Ishikawa (cell line): ENCODE results near the gene CDC42BPB.

Experiments used
- CEBPB ChIP-seq: IDR thresholded peaks from 2 replicates; pipeline ENCODE4 v1.6.1; 2012
- CREB1 ChIP-seq: IDR thresholded peaks from 2 replicates; pipeline ENCODE4 v1.6.1; 2012; ENCODE audit warnings: low read depth
- EGR1 ChIP-seq: IDR thresholded peaks from 2 replicates; pipeline ENCODE4 v1.6.1; 2012
- EP300 ChIP-seq: IDR thresholded peaks from 2 replicates; pipeline ENCODE4 v1.6.1; 2012; ENCODE audit warnings: borderline replicate concordance
- FOXM1 ChIP-seq: IDR thresholded peaks from 2 replicates; pipeline ENCODE4 v1.6.1; 2012; ENCODE audit warnings: low read depth, borderline replicate concordance
- MAX ChIP-seq: IDR thresholded peaks from 2 replicates; pipeline ENCODE4 v1.6.1; 2012
- NFIC ChIP-seq: IDR thresholded peaks from 2 replicates; pipeline ENCODE4 v1.6.1; 2012
- RAD21 ChIP-seq: IDR thresholded peaks from 2 replicates; pipeline ENCODE4 v1.6.1; 2012; ENCODE audit warnings: low read depth
- REST ChIP-seq: IDR thresholded peaks from 2 replicates; pipeline ENCODE4 v1.6.1; 2012; ENCODE audit warnings: low read depth, mild to moderate bottlenecking
- TAF1 ChIP-seq: IDR thresholded peaks from 2 replicates; pipeline ENCODE4 v1.6.1; 2012; ENCODE audit warnings: low read depth, mild to moderate bottlenecking
- TCF12 ChIP-seq: IDR thresholded peaks from 2 replicates; pipeline ENCODE4 v1.6.1; 2012; ENCODE audit warnings: low read depth
- TEAD4 ChIP-seq: IDR thresholded peaks from 2 replicates; pipeline ENCODE4 v1.6.1; 2012
- USF1 ChIP-seq: IDR thresholded peaks from 2 replicates; pipeline ENCODE4 v1.6.1; 2012
- YY1 ChIP-seq: IDR thresholded peaks from 2 replicates; pipeline ENCODE4 v1.6.1; 2012; ENCODE audit warnings: low read depth
- ZBTB7A ChIP-seq: IDR thresholded peaks from 2 replicates; pipeline ENCODE4 v1.6.1; 2012; ENCODE audit warnings: low read depth

The CDC42BPB gene

GRCh38 chr14:103094406-103095209 is 37.3 kb upstream of the CDC42BPB start, which contains the start of gene EXOC3L4:
Gene EXOC3L4 (plus strand): TSS chr14:103094725. CDS start chr14:103100220, 5,495 bp downstream.
- TF ChIP-seq USF1 = no peak
- TF ChIP-seq NFIC = no peak
- TF ChIP-seq CREB1 = no peak
- TF ChIP-seq TEAD4 = no peak
- TF ChIP-seq YY1 = no peak
- no peak for TF ChIP-seq TCF12
- TF ChIP-seq REST = no peak
- no peak for TF ChIP-seq EP300

- no peak for TF ChIP-seq TCF12
- no peak for TF ChIP-seq REST
- TF ChIP-seq YY1 = no peak
- TF ChIP-seq EP300 = no peak
- no peak for TF ChIP-seq MAX
- no peak for TF ChIP-seq RAD21
- TF ChIP-seq TAF1 = no peak
- TF ChIP-seq CEBPB = no peak
- no peak for TF ChIP-seq NFIC
- no peak for TF ChIP-seq ZBTB7A
- no peak for TF ChIP-seq FOXM1
- no peak for TF ChIP-seq EGR1
Measured at GRCh38 chr14:103093856-103094405, 36.6 kb upstream of the CDC42BPB start.

GRCh38 chr14:103091883-103092222 is 34.5 kb upstream of the CDC42BPB start:
- TF ChIP-seq TCF12 = no peak
- TF ChIP-seq NFIC = no peak
- TF ChIP-seq REST = no peak
- no peak for TF ChIP-seq CEBPB
- TF ChIP-seq TAF1 = no peak
- TF ChIP-seq ZBTB7A = no peak
- no peak for TF ChIP-seq TEAD4
- TF ChIP-seq MAX = no peak
- TF ChIP-seq EGR1 = no peak
- TF ChIP-seq RAD21 = no peak
- TF ChIP-seq EP300 = no peak
- no peak for TF ChIP-seq CREB1
- no peak for TF ChIP-seq FOXM1
- TF ChIP-seq USF1 = no peak
- TF ChIP-seq YY1 = no peak
